Lower leg skin (tissue), 3 donors: ENCODE measurements around the gene PSMD5.

ENCODE experiments used
- CTCF ChIP-seq, 3 donors: fragments of 450-650 bp; IDR thresholded peaks; one replicate each; pipeline ENCODE4 v1.5.1; 2016; ENCODE audit warnings: antibody characterized with exemption in 3 of 3, mild to moderate bottlenecking in 3 of 3, moderate library complexity in 2 of 3
- POLR2A ChIP-seq, 2 donors: fragments of 450-650 bp; IDR thresholded peaks; one replicate each; pipeline ENCODE4 v1.6.1; 2016 to 2017; ENCODE audit warnings: antibody characterized with exemption in 2 of 2, mild to moderate bottlenecking in 1 of 2, moderate library complexity in 1 of 2

GRCh38 chr9:120874226-120875194 lies 31.8 kb upstream of the PSMD5 start:
- TF ChIP-seq CTCF (IDR thresholded peaks at IDR 0.05) (no peak), POLR2A (IDR thresholded peaks at IDR 0.05) (no peak)
